NCI-H1105 treated with DMSO at 0.1 percent for 48 hours (cell line): ENCODE measurements around the gene PRAMEF5.
"Not testable (repeated sequence)": the region's sequence is repeated elsewhere in the genome, so short reads cannot be mapped to it uniquely, and the experiment has no call there.

ENCODE experiments used
- DNase-seq: peaks from one replicate; lab custom pipeline; 2025; lab: John Stamatoyannopoulos, UW

The PRAMEF5 gene

DNA sequence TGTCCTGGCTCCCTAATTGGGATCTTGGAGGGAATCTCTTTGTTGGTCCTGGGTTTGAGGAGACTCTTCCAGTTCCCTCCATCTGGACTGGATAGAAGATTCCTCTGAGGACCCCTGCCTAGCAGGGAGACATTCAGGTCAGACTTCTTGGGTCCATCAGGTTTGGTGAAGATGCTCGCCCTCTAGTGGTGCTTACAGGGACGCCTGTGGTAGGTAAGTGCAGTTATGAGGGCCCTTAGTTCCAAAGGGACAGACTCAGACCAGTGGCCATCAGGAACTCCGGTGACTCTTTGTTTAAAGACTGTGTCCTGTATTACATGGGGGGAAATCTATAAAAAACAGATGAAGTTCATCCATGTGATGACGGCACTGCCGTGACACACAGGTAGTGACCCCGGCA, 23.0 kb downstream of the PRAMEF5 start:
- not testable (repeated sequence) for DNase-seq

DNA sequence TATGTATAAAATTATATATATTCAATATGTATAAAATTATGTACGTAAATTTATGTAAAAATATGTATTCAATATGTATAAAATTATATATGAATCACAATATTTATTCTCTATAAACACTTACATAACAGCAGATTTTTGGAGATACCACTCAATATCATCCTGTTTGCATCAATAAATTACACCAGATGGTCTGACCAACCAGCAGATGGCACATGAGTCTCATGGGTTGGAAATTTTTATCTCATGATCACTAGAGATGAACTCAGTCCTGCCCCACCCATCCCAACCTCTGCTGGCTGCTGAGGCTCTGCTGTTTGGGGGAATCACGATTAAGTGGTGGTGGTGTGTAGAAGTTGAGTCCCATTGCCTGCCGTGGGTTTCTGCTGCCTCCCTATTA, 25.6 kb downstream of the PRAMEF5 start:
- not testable (repeated sequence) for DNase-seq

- DNase-seq, result not testable (repeated sequence)
These were observed 31.0 kb downstream of the PRAMEF5 start, which contains the start of gene PRAMEF8 for GRCh38 chr1:13285037-13285436. PRAMEF8 (minus strand) TSS chr1:13285137; CDS start chr1:13284091, 1,046 bp downstream.

DNA sequence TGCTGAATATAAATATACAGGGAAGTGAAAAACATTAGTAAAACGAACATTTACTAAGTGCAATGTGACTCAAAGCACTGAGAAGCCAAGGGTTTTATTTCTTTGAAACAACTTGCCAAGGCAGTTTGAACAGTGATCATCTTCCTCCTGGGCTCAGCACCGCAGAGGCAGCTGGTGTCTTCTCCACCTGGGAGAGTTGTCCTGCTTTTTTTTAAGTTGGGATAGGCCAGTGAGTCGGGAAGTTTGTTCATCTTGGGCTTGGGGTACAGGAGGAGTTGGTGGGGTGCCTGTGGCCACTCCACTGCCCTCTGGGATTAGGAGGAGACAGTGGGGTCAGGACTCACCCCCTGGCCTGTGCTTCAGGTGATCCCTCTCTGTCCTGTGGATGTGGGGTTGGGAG, 35.0 kb downstream of the PRAMEF5 start:
- DNase-seq, result not testable (repeated sequence)

DNA sequence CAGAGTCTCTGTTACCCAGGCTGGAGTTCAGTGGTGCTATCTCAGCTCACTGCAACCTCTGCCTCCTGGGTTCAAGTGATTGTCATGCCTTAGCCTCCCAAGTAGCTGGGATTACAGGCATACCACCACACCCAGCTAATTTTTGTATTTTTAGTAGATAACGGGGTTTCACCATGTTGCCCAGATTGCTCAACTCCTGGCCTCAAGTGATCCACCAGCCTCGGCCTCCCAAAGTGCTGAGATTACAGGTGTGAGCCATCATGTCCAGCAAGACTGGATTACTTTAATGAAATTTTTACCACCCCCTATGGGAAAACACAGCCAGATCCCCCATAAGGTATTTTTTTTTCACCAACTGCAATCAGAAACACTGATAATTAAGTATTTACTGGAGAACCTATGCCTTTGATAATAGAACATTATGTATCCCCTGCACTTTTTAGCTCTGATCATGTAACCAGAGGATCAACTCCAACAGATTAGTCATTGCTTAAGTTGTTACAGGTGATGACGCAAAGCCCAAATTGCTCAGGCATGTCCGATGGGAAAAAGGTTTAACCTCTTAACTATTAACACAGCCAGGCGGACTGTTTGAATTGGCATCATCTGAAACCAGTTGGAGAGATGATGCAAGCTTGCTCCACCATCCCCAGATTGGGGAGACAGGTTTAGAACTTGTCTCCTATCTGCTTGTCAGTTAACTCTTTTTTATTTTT, 43.4 kb downstream of the PRAMEF5 start:
- not testable (repeated sequence) for DNase-seq

DNA sequence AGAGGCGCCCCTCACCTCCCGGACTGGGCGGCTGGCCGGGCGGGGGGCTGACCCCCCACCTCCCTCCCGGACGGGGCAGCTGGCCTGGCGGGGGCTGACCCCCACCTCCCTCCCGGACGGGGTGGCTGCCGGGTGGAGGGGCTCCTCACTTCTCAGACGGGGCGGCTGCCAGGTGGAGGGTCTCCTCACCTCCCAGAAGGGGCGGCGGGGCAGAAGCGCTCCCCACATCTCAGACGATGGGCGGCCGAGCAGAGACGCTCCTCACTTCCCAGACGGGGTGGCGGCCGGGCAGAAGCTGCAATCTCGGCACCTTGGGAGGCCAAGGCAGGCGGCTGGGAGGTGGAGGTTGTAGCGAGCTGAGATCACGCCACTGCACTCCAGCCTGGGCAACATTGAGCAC, 44.7 kb downstream of the PRAMEF5 start:
- not testable (repeated sequence) for DNase-seq

- not testable (repeated sequence) for DNase-seq
These were observed 48.2 kb downstream of the PRAMEF5 start for GRCh38 chr1:13302197-13302596.

- DNase-seq, result not testable (repeated sequence)
These were observed 49.2 kb downstream of the PRAMEF5 start, which contains the start of gene PRAMEF33 for GRCh38 chr1:13303239-13303638. PRAMEF33 (plus strand) TSS chr1:13303539; CDS start chr1:13305955, 2,416 bp downstream.
